ENCODE results near the gene RANBP3.

GRCh38 chr19:5951338-5951861 lies 26.5 kb downstream of the RANBP3 start:
- no peak for TF ChIP-seq CTCF (IDR thresholded peaks at IDR 0.05)
- TF ChIP-seq EZH2 (IDR thresholded peaks at IDR 0.05): no peak

Data from neural progenitor cell (in vitro differentiated cells).